PC-3 (cell line): ENCODE results near the gene NKAIN2.

Source experiments
- EZH2 ChIP-seq: fragments of 300-600 bp; sonication (generic); IDR thresholded peaks from one replicate; pipeline ENCODE4 v1.6.1; 2017; ENCODE audit warnings: antibody characterized with exemption, mild to moderate bottlenecking, low read length; ENCODE audit not compliant: unreplicated experiment
- EZH2phosphoT487 ChIP-seq: fragments of 300-600 bp; sonication (generic); IDR thresholded peaks from 2 replicates; pipeline ENCODE4 v1.6.1; 2018; ENCODE audit warnings: mild to moderate bottlenecking, antibody characterized with exemption, low read length, borderline replicate concordance
- TF ChIP-seq, protein P1 (sequence below): fragments of 300-600 bp; sonication (generic); conservative IDR thresholded peaks from 2 replicates; pipeline ENCODE4 v1.5.1; 2017; ENCODE audit warnings: antibody characterized with exemption, low read depth, mild to moderate bottlenecking, low read length

DNA sequence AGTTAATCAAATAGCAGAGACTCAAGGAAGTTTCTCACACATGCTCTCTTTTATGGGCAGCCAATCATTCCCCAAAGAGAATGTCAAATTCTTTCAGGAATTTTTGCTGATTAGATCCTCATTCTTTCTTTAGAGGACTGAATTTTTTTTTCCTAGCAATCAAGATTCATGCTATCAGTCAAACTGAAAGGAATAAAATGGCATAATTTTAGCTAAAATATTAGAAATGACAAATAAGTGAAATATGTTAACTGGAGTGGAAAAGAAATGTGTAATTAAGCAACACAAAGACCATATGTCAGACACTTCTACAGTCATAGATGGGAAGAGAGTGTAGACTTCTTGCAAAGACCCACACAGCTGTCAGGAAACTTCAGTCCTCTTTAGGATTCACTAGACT is 916.2 kb downstream of the NKAIN2 start:
- TF ChIP-seq, protein P1, sequence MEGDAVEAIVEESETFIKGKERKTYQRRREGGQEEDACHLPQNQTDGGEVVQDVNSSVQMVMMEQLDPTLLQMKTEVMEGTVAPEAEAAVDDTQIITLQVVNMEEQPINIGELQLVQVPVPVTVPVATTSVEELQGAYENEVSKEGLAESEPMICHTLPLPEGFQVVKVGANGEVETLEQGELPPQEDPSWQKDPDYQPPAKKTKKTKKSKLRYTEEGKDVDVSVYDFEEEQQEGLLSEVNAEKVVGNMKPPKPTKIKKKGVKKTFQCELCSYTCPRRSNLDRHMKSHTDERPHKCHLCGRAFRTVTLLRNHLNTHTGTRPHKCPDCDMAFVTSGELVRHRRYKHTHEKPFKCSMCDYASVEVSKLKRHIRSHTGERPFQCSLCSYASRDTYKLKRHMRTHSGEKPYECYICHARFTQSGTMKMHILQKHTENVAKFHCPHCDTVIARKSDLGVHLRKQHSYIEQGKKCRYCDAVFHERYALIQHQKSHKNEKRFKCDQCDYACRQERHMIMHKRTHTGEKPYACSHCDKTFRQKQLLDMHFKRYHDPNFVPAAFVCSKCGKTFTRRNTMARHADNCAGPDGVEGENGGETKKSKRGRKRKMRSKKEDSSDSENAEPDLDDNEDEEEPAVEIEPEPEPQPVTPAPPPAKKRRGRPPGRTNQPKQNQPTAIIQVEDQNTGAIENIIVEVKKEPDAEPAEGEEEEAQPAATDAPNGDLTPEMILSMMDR: no peak
- TF ChIP-seq EZH2phosphoT487: no peak
- TF ChIP-seq EZH2: no peak
